HG03135 (cell line): ENCODE measurements around the gene FNDC3B.
"Not testable (repeated sequence)": the region's sequence is repeated elsewhere in the genome, so short reads cannot be mapped to it uniquely, and the experiment has no call there.

ENCODE experiments used
- ATAC-seq: cut with Tn5 transposase; IDR thresholded peaks from one replicate; pipeline ENCODE4 v1.9.1; 2021; ENCODE audit warnings: mild to moderate bottlenecking, moderate library complexity; ENCODE audit not compliant: unreplicated experiment

The FNDC3B gene

GRCh38 chr3:172030181-172030580 lies 9.2 kb upstream of the FNDC3B start:
- ATAC-seq, result no peak

DNA sequence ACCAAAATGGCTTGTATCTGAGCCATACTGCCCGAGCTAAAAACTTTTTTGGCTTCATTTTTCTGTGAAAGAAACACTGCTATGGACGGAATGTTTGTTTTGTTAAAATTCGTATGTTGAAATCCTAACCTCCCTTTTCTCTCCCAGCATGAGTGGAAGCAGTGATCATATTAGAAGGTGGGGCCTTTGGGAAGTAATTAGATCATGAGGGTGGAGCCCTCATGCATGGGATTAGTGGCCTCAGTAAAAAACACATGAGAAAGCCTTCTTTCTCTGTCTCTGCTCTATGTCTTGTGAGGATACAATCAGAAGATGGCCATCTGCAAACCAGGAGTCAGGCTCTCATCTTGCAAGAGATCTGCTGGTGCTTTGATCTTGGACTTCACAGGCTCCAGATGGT lies 7.4 kb upstream of the FNDC3B start:
- no peak for ATAC-seq

DNA sequence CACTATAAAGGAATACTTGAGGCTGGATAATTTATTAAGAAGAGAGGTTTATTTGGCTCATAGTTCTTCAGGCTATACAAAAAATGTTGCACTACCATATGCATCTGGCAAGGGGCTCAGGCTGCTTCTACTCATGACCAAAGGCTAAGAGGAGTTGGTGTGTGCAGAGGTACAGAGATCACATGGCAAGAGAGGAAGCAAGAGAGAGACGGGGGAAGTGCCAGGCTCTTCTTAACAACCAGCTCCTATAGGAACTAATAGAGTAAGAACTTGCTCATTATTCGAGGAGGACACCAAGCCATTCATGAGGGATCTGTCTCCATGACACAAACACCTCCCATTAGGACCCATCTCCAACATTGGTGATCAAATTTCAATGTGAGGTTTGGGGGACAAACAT lies 6.0 kb upstream of the FNDC3B start:
- ATAC-seq, result no peak

GRCh38 chr3:172034786-172035685 lies 4.3 kb upstream of the FNDC3B start:
- no peak for ATAC-seq

- ATAC-seq, result no peak
Measured at GRCh38 chr3:172036541-172037215, 2.7 kb upstream of the FNDC3B start.

- ATAC-seq, result no peak
Measured at GRCh38 chr3:172038798-172039435, 461 bp upstream of the FNDC3B start.

DNA sequence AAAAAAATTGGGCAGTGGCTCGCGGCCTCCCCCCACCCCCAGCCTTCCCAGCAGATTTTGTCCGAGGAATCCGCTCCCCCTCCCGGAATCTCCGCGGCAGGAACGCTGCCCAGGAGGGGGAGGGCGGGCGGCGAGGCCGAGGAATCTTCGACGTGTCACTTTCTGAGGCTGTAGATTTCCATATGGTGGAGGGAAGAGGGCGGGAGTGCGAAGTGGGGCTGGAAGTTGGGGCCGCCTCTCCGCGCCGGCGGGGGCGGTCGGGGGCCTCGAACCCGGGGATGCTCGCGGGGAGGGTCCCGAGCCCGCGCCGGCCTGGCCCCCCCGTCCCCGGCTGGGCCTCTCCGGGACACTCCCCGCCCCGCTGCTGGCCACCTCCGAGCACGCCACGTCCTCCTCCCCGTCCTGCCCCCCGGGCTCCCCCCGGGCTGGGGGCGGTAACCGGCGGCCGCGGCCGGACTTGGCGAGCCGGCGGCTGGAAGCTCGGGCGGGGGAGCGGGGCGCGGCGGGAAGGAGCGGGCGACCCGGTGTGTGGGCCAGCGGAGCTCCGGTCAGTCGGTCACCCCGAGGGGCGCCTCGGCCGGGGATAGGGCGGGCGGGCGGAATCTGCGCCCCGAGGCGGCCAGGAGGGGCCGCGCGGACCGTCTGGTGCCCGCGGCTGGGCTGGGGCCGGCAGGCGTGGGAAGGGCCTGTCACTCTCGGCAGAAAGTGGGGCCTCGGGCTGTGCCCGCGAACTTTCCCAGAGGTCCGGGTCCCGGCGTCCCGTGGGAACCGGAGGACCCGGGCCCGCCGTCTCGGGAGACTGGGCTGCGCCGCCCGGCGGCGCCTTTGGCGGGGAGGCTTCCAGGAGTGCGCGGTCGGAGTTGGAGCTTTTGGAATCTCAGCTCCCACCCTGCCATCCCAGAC lies 951 bp downstream of the FNDC3B start:
- peak; percentile 22 for ATAC-seq

DNA sequence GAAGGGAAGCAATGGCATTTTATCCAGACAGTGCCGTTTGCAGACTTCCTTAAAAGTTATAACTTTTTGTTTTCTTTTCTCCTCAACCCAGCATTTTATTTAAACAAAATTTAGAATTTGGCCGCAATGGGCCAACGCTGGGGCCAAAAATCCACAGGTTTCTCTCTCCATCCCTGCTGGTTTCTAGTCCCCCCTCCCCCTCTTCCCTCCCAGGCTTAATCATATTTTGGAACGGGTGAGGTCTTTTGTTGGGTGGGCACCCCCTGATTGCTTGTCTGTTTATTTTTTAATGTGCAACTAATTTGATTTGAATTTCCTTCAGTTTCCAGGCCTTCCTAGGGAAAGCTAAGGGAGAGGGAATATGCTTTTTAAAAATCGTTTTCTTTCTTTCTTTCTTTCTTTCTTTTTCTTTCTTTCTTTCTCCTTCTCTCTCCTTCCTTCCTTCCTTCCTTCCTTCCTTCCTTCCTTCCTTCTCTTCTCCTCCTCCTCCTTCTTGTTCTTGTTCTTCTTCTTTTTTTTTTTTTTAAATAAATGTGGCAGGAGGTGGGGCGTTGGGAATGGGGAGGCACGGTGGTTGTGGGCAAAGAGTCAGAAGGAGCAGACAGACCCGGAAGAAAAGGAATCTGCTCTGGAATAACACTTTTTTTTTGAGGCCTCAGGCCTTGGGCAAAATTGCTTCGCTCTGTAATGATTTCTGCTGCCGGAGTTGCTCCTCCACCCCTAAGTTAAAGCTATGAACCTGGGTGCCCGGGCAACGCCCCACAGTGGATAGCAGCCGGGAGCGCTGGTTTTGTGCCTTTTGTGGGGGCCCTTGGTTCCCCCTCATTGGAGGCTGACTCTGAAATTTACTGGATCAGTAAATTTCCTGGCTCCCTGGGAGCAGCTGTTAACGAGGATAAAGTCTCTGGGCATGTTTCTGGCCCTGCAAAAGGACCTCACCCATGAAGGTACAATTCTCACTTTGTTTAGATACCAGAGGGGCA lies 1.9 kb downstream of the FNDC3B start:
- no peak for ATAC-seq

GRCh38 chr3:172042136-172042662 lies 2.8 kb downstream of the FNDC3B start:
- ATAC-seq, result no peak

- not testable (repeated sequence) for ATAC-seq
Measured at GRCh38 chr3:172042663-172043179, 3.3 kb downstream of the FNDC3B start.

DNA sequence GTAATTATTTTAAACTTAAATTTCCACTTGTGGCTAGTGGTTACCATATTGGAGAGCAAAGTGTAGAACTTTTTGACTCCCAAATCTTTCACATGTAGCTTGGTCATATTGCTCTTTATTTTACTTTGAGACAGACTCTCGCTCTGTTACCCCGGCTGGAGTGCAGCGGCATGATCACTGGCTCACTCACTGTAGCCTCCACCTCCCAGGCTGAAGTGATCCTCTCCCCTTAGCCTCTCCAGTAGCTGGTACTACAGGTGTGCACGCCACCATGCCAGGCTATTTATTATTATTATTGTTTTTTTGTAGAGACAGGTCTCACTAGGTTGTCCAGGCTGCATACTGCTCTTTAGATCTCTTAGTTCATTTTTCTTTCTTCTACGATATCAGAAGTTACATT lies 3.9 kb downstream of the FNDC3B start:
- ATAC-seq, result no peak

- ATAC-seq, result no peak
Measured at GRCh38 chr3:172043766-172044165, 4.4 kb downstream of the FNDC3B start.

DNA sequence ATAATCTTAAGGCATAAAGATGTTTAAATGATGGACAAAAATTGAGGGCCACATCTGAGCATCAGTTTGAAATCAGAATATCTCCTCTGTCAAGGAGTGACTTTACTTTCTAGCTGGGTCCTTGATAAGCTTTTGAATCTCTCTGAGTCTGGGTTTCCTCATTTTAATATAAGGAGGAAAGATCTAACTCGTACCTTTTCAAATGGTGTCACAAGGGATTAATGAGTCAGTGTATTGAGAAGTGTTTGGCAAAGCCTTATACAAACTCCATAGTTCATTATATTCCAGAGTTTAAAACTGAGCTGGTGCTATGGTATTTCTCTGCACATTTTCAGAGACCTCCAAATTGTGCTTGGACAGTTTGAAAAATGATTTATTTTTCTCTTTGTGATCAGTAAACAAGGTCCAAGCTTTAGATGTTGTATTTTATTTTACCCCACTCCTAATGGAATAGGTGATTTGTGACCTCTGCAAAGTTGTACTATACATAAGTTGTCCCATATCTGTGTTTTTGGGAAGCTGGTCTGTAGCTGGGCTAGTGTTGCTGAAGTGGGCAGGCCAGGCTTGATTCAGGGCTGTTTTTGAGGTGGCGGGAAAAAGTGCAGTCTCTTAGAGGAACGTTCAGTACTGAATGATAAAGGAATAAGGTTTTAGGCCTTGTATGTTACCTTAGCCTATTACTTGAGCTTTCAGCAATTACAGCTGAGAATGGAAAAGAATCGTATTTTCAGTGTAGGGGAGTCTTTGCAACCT lies 5.6 kb downstream of the FNDC3B start:
- ATAC-seq, result no peak

- ATAC-seq, result no peak
Measured at GRCh38 chr3:172046268-172046915, 7.0 kb downstream of the FNDC3B start.

- no peak for ATAC-seq
Measured at GRCh38 chr3:172047567-172048115, 8.3 kb downstream of the FNDC3B start.

DNA sequence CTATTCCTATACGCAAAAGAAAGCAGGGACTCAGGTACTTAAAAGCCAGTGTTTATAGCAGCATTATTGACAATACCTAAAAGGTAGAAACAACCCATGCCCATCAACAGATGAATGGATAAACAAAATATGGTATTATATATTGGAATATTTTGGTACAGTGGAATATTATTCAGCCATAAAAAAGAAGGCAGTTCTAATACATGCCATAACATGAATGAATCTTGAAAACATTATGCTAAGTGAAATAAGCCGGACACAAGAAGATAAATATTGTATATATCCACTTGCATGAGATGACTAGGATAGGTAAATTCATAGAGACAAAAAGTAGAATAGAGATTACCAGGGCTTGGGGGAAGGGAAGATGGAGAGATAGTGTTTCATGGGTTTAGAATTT lies 9.2 kb downstream of the FNDC3B start:
- no peak for ATAC-seq

DNA sequence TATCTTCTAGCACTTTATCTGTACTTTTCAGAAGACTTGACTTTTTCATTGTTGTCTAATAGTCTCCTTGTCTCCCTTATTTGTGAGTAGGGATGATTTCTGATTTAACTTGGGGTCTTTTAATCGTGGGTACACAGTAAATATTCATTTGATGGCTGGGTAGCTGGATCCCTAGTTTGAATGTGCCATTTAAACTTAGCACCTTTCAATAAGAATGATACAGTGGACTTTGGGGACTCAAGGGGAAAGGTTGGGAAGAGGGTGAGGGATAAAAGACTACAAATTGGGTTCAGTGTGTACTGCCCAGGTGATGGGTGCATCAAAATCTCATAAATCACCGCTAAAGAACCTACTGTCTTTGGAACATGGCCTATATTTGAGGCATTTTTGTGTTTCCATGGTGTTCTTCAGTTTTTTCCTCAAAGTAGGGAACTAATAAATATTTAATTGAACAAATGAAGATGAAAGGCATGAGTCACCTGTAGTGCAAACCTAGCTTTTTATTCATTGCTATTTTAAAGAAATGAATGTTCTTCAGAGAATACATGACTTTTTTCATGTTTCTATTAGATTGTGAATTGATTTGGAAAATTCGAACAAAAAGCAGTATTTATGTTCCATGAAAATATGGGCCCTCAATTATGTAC lies 12.1 kb downstream of the FNDC3B start:
- no peak for ATAC-seq
